ENCODE results near the gene DBT. TPM values are rescaled to one million over a fixed set of nuclear protein-coding genes. Genes with fewer than 3 reads are reported as not detected.
"Not testable (repeated sequence)": the region's sequence is repeated elsewhere in the genome, so short reads cannot be mapped to it uniquely, and the experiment has no call there.

Gene DBT
- total RNA-seq, 2 experiments from 2014 or later = 10.0 to 11.2 TPM

- ATAC-seq (no peak), DNase-seq (no peak)
- no peaks in the 10 kb centered on the region for H3K9me3 Mint-ChIP-seq (ENCODE audit: insufficient read depth)
- no peak overlapping the region for H3K4me3 Mint-ChIP-seq
- H3K27ac Mint-ChIP-seq = no peak overlapping the region
- H3K36me3 Mint-ChIP-seq (ENCODE audit: low read depth) = no peaks in the 10 kb centered on the region
- H3K27me3 Mint-ChIP-seq (ENCODE audit: low read depth) = peaks cover 9% of the 10 kb centered on the region
- H3K4me1 Mint-ChIP-seq (ENCODE audit: low read depth) = peaks cover 6% of the 10 kb centered on the region
- ChIA-PET POLR2A (interaction anchor here (1.0 to 3.9 kb wide), 3 partner anchors 15 to 192 kb away, joined by 3 to 45 read pairs (median 4); partner anchors contain the start of gene RTCA), CTCF (interaction anchor here (1.5 to 1.9 kb wide), 2 partner anchors 15 to 115 kb away, joined by 3 to 6 read pairs; partner anchors contain the start of gene RTCA)
These were observed 1.2 kb upstream of the DBT start for GRCh38 chr1:100250807-100251206.

- no peaks in the 10 kb centered on the region for H3K9me3 Mint-ChIP-seq (ENCODE audit: insufficient read depth)
- H3K36me3 Mint-ChIP-seq (ENCODE audit: low read depth) = no peaks in the 10 kb centered on the region
- peaks cover 8% of the 10 kb centered on the region for H3K27me3 Mint-ChIP-seq (ENCODE audit: low read depth)
- no peak overlapping the region for H3K27ac Mint-ChIP-seq
- CTCF ChIA-PET = interaction anchor here (1.5 to 1.9 kb wide), 2 partner anchors 16 to 115 kb away, joined by 3 to 6 read pairs; partner anchors contain the start of gene RTCA
- POLR2A ChIA-PET = interaction anchor here (0.6 to 3.9 kb wide), 9 partner anchors 9 to 212 kb away, joined by 3 to 45 read pairs (median 3); partner anchors contain the start of genes CDC14A, RTCA, SASS6 and TRMT13
- ATAC-seq (no peak), DNase-seq (no peak)
- peaks cover 6% of the 10 kb centered on the region for H3K4me1 Mint-ChIP-seq (ENCODE audit: low read depth)
- H3K4me3 Mint-ChIP-seq = no peak overlapping the region
These were observed 630 bp upstream of the DBT start for GRCh38 chr1:100250264-100250663.

GRCh38 chr1:100249155-100249536 is 488 bp downstream of the DBT start:
- Mint-ChIP-seq H3K36me3 (ENCODE audit: low read depth) (no peaks in the 10 kb centered on the region), H3K4me1 (ENCODE audit: low read depth) (peaks cover 6% of the 10 kb centered on the region), H3K27ac (no peak overlapping the region), H3K4me3 (no peak overlapping the region), H3K27me3 (ENCODE audit: low read depth) (peaks cover 6% of the 10 kb centered on the region), H3K9me3 (ENCODE audit: insufficient read depth) (no peaks in the 10 kb centered on the region)
- DNase-seq (no peak), ATAC-seq (no peak)
- ChIA-PET POLR2A (interaction anchor here (1.0 to 3.9 kb wide), 6 partner anchors 8 to 211 kb away, joined by 3 to 45 read pairs (median 4); partner anchors contain the start of genes CDC14A, RTCA, SASS6 and TRMT13), CTCF (interaction anchor here (1.1 to 1.5 kb wide), 5 partner anchors 16 to 210 kb away, joined by 3 to 7 read pairs (median 3); no protein-coding TSS in a partner anchor)

- POLR2A ChIA-PET = interaction anchor here (1.3 kb wide), 1 partner anchor 19 kb away, joined by 3 read pairs; the partner anchor contains the start of gene RTCA
- no peaks in the 10 kb centered on the region for H3K9me3 Mint-ChIP-seq (ENCODE audit: insufficient read depth)
- H3K36me3 Mint-ChIP-seq (ENCODE audit: low read depth) = peaks cover 4% of the 10 kb centered on the region
- H3K4me3 Mint-ChIP-seq = no peak overlapping the region
- CTCF ChIA-PET = no interaction called here
- no peaks in the 10 kb centered on the region for H3K27me3 Mint-ChIP-seq (ENCODE audit: low read depth)
- no peak overlapping the region for H3K27ac Mint-ChIP-seq
- peaks cover 6% of the 10 kb centered on the region for H3K4me1 Mint-ChIP-seq (ENCODE audit: low read depth)
- DNase-seq = no peak
- no peak for ATAC-seq
These were observed 2.9 kb downstream of the DBT start for GRCh38 chr1:100246738-100247137.

- H3K36me3 Mint-ChIP-seq (ENCODE audit: low read depth) = peaks cover 23% of the 10 kb centered on the region
- no peak overlapping the region for H3K27ac Mint-ChIP-seq
- CTCF ChIA-PET = no interaction called here
These were observed 9.0 kb downstream of the DBT start for GRCh38 chr1:100240631-100241030.

GRCh38 chr1:100239961-100240360 is 9.7 kb downstream of the DBT start:
- no peaks in the 10 kb centered on the region for H3K4me1 Mint-ChIP-seq (ENCODE audit: low read depth)
- H3K27me3 Mint-ChIP-seq (ENCODE audit: low read depth) = no peaks in the 10 kb centered on the region
- ChIA-PET CTCF (no interaction called here), POLR2A (no interaction called here)
- peaks cover 23% of the 10 kb centered on the region for H3K36me3 Mint-ChIP-seq (ENCODE audit: low read depth)
- DNase-seq (no peak), ATAC-seq (no peak)
- no peak overlapping the region for H3K27ac Mint-ChIP-seq
- no peak overlapping the region for H3K4me3 Mint-ChIP-seq
- no peaks in the 10 kb centered on the region for H3K9me3 Mint-ChIP-seq (ENCODE audit: insufficient read depth)

More at GRCh38 chr1:100240631-100241030, 9.0 kb downstream of the DBT start:
- Mint-ChIP-seq H3K4me1 (ENCODE audit: low read depth) (no peaks in the 10 kb centered on the region), H3K4me3 (no peak overlapping the region), H3K27me3 (ENCODE audit: low read depth) (no peaks in the 10 kb centered on the region), H3K9me3 (ENCODE audit: insufficient read depth) (no peaks in the 10 kb centered on the region)
- POLR2A ChIA-PET = no interaction called here
- DNase-seq (no peak), ATAC-seq (no peak)

- H3K4me1 Mint-ChIP-seq (ENCODE audit: low read depth) = no peaks in the 10 kb centered on the region
- ATAC-seq (no peak), DNase-seq (no peak)
- ChIA-PET POLR2A (interaction anchor here (0.6 to 1.1 kb wide), 2 partner anchors 13 to 81 kb away, joined by 3 to 5 read pairs; partner anchors contain the start of gene DBT), CTCF (no interaction called here)
- peaks cover 38% of the 10 kb centered on the region for H3K36me3 Mint-ChIP-seq (ENCODE audit: low read depth)
- no peak overlapping the region for H3K27ac Mint-ChIP-seq
- H3K9me3 Mint-ChIP-seq (ENCODE audit: insufficient read depth) = no peaks in the 10 kb centered on the region
- H3K4me3 Mint-ChIP-seq = no peak overlapping the region
- no peaks in the 10 kb centered on the region for H3K27me3 Mint-ChIP-seq (ENCODE audit: low read depth)
These were observed 12.5 kb downstream of the DBT start for GRCh38 chr1:100237091-100237490.

- Mint-ChIP-seq H3K4me1 (ENCODE audit: low read depth) (no peaks in the 10 kb centered on the region), H3K27me3 (ENCODE audit: low read depth) (no peaks in the 10 kb centered on the region), H3K9me3 (ENCODE audit: insufficient read depth) (no peaks in the 10 kb centered on the region), H3K36me3 (ENCODE audit: low read depth) (peaks cover 46% of the 10 kb centered on the region), H3K27ac (no peak overlapping the region), H3K4me3 (no peak overlapping the region)
- ChIA-PET CTCF (no interaction called here), POLR2A (no interaction called here)
- ATAC-seq (no peak), DNase-seq (no peak)
These were observed 15.2 kb downstream of the DBT start for GRCh38 chr1:100234432-100234831.

- DNase-seq; POLR2A ChIA-PET; H3K4me1 Mint-ChIP-seq (ENCODE audit: low read depth); H3K27me3 Mint-ChIP-seq (ENCODE audit: low read depth); H3K4me3 Mint-ChIP-seq; H3K9me3 Mint-ChIP-seq (ENCODE audit: insufficient read depth); ATAC-seq; H3K27ac Mint-ChIP-seq: not testable (repeated sequence)
- CTCF ChIA-PET = interaction anchor here (1.0 kb wide), 1 partner anchor 11 kb away, joined by 3 read pairs; no protein-coding TSS in a partner anchor
- H3K36me3 Mint-ChIP-seq (ENCODE audit: low read depth) = peaks cover 42% of the 10 kb centered on the region
These were observed 16.1 kb downstream of the DBT start for GRCh38 chr1:100233566-100233965.

- no peaks in the 10 kb centered on the region for H3K9me3 Mint-ChIP-seq (ENCODE audit: insufficient read depth)
- H3K27ac Mint-ChIP-seq = no peak overlapping the region
- ATAC-seq (no peak), DNase-seq (no peak)
- H3K36me3 Mint-ChIP-seq (ENCODE audit: low read depth) = peaks cover 40% of the 10 kb centered on the region
- H3K4me3 Mint-ChIP-seq = no peak overlapping the region
- ChIA-PET CTCF (no interaction called here), POLR2A (no interaction called here)
- no peaks in the 10 kb centered on the region for H3K27me3 Mint-ChIP-seq (ENCODE audit: low read depth)
- H3K4me1 Mint-ChIP-seq (ENCODE audit: low read depth) = no peaks in the 10 kb centered on the region
These were observed 17.5 kb downstream of the DBT start for GRCh38 chr1:100232156-100232555.

- H3K4me1 Mint-ChIP-seq (ENCODE audit: low read depth) = no peaks in the 10 kb centered on the region
- peaks cover 35% of the 10 kb centered on the region for H3K36me3 Mint-ChIP-seq (ENCODE audit: low read depth)
- H3K9me3 Mint-ChIP-seq (ENCODE audit: insufficient read depth) = no peaks in the 10 kb centered on the region
- no peaks in the 10 kb centered on the region for H3K27me3 Mint-ChIP-seq (ENCODE audit: low read depth)
- DNase-seq = no peak
- H3K27ac Mint-ChIP-seq = no peak overlapping the region
- POLR2A ChIA-PET = interaction anchor here (0.6 kb wide), 1 partner anchor 120 kb away, joined by 3 read pairs; no protein-coding TSS in a partner anchor
- ATAC-seq = no peak
- CTCF ChIA-PET = no interaction called here
- H3K4me3 Mint-ChIP-seq = no peak overlapping the region
These were observed 17.9 kb downstream of the DBT start for GRCh38 chr1:100231721-100232120.

- DNase-seq (no peak), ATAC-seq (no peak)
- ChIA-PET CTCF (no interaction called here), POLR2A (interaction anchor here (0.6 kb wide), 1 partner anchor 121 kb away, joined by 3 read pairs; no protein-coding TSS in a partner anchor)
- H3K9me3 Mint-ChIP-seq (ENCODE audit: insufficient read depth) = no peaks in the 10 kb centered on the region
- H3K36me3 Mint-ChIP-seq (ENCODE audit: low read depth) = peaks cover 37% of the 10 kb centered on the region
- H3K27ac Mint-ChIP-seq = no peak overlapping the region
- H3K4me3 Mint-ChIP-seq = no peak overlapping the region
- no peaks in the 10 kb centered on the region for H3K4me1 Mint-ChIP-seq (ENCODE audit: low read depth)
- no peaks in the 10 kb centered on the region for H3K27me3 Mint-ChIP-seq (ENCODE audit: low read depth)
These were observed 18.9 kb downstream of the DBT start for GRCh38 chr1:100230765-100231164.

Measured in activated CD8-positive, alpha-beta T cell treated with anti-CD3 and anti-CD28 coated beads, Interleukin-2, amount 10 ng/mL, durations not matched to agents 7 days and 5 days (primary cell).